Measurements from ENCODE around the gene SLC7A14.

DNA sequence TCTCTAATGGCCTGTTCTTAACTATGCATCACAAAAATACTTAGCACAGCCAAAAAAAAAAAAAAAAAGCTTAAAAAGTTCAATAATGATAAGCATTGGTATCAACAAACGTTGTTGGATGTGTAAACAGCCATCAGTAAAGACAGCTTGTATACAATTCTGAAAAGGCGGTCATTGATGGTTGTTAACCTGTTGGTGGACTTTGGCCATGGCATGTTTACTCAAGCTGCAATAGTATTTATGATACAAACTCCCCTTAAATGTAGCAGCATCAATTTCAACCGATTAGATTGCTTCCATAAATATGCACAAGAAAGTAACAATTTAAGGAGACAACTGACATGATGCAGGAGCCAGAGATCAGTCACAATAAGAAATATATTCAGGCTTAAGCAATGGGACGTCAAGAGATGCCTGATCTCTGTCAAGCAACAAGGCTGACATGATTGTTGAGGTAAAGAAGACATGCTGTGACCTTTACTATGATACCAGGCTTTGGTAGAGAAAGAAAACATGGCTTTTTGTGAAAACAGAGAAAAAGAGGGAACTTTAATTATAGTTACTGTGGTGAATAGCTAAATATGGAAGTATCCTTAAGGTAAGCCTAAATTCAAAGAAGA is 14.2 kb upstream of the SLC7A14 start:
- no peak for TF ChIP-seq EZH2 (IDR thresholded peaks at IDR 0.05; ENCODE audit: insufficient read depth, poor library complexity, severe bottlenecking)
- TF ChIP-seq EZH2phosphoT487 (IDR thresholded peaks at IDR 0.05; ENCODE audit: insufficient read depth, low read depth) = no peak

Measured in GM23248 (cell line).